ENCODE measurements around the gene DCAF5.

DCAF5 gene

DNA sequence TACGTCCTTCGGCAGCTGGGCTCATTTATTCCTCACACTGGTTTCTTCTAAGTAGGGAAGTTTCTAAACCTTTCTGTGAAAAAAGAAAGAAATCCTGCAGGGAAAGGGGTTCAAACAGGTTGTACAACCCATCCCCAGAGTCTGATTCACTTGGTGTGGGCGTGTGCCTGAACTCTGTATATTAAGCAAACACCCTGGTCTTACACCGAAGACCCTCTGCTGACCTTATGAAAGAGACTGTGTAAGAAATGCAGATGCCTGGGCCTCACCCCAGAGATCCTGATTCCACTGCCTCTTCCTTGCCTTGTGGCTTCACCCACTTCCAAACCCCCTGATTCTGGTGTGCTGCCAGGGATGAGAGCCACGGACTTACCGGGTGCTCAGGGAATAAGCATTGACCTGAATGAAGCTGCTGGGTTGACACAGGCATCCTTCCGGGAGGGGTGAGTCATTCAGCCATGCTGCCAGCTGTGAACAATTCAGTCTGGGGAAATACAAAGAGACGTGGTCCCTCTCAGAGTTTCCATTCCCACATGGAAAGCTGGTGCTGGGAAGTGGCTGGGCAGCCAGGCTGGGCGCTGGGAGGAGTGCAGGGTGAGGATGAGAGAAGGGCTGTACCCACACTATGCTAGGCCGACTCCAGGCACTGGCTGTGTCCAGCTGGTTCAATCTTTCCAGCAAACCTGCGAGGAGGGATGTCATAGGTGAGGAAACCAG, 147.3 kb downstream of the DCAF5 start:
- DNase-seq (ENCODE audit: low read depth in 3 of 3), result no peak

DNA sequence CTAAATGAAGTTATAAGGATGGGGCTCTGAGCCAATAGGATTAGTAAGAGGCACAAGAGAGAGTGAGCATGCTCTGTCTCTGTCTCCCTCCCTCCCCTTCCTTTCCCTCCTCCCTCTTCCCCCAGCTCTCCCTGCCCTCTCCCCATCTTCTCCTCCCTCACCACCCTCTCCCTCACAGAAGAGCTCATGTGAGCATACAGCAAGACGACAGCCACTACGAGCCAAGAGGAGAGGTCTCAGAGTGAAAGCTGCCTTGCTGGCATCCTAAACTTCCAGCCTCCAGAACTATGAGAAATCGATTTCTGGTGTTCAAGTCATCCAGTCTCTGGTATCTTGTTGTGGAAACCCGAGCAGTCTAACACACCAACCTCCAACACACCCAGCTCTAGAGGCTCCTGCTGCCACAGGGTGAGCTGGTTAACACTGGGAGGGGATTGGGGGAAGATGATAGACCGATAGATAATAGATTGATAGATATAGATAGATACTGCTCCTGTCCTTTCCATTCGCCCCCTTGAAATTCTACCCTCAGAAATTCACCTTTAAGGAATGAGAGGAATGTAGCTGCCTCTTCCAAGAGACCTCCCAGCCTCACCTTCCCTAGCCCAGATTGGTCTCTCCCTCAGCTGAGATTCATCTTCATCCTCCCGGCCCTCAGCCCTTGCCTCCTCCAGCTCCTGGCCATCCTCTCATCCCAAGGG, 148.0 kb downstream of the DCAF5 start:
- DNase-seq (ENCODE audit: low read depth in 3 of 3), result no peak

DNA sequence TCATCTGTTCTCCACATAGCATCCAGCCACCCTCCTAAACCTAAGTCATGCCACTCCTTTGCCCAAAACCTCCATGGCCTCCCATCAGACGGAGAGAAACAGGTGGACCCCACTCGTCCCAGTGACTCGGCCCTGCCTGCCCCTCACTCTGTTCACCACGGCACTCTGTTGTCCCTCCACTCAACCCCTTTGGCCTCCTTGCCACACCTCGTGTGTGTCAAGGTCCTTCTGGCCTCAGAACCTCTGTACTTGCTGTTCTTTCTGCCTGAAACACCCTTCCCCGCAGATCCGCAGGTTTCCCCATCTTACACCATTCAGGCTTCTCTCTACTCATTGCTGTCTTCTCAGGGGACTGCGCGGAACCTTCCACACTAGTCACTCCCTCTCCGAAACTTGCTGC, 149.3 kb downstream of the DCAF5 start:
- DNase-seq (ENCODE audit: low read depth in 3 of 3), result no peak

DNA sequence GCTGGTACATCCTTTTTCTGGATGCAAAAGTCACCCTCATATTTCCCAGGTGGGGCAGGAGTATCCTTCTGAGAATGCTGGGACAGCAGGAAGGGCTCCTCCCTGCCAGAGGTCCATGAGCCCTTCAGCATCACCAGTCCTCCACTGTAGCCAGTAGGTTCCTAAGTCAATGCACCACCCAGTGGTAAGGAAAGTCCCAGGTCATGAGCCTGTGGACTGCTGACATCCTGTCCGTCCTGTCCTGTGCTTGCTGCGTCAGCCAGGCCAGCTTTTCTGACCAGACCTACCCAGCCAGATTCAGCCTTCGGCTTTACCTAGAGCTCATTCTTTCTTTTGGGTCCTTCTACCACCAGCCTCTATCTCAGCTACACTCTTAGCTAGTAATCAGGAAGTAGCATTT, 150.8 kb downstream of the DCAF5 start:
- no peak for DNase-seq (ENCODE audit: low read depth in 3 of 3)

DNA sequence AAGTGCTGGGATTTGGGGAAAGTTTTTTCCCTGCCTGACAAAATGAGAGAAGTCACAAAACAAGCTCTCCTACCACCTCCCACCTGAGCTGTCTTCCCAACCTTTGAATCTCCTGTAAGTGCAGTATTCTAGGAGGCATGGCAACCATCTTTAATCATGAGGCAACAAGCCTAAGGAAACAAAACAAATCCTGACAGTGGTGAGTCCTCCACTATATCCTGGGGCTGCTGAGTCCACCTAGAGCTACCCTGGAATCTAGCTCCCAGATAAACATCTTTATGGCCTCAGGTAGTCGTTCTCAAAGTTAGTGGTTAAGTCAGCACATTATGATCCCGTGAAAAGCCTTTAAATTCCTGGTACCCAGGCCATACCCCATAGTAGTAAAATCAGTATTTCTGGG, 151.5 kb downstream of the DCAF5 start:
- no peak for DNase-seq (ENCODE audit: low read depth in 3 of 3)
